ENCODE results near the gene IDNK.

The IDNK gene

DNA sequence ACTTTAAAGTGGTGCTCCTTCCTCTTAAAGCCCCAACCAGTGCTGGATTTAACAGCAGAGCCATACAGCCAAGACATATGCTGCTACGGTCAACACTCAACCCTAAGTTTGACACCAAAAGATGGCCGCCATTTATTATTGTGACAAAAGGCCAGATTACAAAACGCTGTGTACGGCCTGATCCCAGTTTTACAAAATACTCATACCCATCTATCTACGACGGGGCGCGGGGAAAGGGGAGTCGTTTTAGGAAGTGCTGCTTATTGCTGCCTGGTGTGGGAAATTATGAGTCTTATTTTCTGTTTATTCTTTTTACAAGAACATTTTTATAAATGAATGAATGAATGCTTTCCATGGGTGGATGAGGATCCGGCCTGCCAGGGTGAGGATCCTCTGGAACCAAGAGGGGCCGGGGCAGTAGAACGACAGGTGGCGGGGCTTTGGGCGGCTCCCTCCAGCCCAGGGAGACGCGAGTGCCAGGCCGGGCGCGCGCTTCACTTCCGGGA is 457 bp upstream of the IDNK start:
- TF ChIP-seq ZFX (IDR thresholded peaks at IDR 0.05), result no peak
- TF ChIP-seq, protein P1, sequence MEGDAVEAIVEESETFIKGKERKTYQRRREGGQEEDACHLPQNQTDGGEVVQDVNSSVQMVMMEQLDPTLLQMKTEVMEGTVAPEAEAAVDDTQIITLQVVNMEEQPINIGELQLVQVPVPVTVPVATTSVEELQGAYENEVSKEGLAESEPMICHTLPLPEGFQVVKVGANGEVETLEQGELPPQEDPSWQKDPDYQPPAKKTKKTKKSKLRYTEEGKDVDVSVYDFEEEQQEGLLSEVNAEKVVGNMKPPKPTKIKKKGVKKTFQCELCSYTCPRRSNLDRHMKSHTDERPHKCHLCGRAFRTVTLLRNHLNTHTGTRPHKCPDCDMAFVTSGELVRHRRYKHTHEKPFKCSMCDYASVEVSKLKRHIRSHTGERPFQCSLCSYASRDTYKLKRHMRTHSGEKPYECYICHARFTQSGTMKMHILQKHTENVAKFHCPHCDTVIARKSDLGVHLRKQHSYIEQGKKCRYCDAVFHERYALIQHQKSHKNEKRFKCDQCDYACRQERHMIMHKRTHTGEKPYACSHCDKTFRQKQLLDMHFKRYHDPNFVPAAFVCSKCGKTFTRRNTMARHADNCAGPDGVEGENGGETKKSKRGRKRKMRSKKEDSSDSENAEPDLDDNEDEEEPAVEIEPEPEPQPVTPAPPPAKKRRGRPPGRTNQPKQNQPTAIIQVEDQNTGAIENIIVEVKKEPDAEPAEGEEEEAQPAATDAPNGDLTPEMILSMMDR (conservative IDR thresholded peaks at IDR 0.05), result no peak
- peak overlapping the region; percentile 82 for H3K27ac ChIP-seq

DNA sequence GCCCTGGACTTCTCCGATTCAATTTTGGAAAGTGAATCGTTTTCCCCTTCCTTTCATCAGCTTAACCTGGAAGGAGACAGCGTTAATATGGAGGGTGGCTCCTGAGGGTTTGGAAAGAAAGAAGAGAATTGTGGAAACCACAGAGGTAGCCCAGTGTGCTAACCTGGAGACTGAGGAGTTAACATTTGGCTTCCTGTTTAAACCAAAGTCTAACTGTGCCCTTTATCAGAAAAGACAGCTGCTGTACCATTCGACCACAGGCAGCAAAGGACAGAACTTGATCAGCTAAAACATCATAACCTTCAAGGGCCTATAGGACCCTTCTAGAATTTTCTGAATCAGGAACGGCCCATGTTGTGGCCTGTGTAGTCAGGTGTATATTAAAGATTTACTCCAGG is 735 bp downstream of the IDNK start:
- H3K27ac ChIP-seq, result peak overlapping the region; percentile 82
- TF ChIP-seq ZFX (IDR thresholded peaks at IDR 0.05), result no peak
- TF ChIP-seq, protein P1 (conservative IDR thresholded peaks at IDR 0.05), result no peak

DNA sequence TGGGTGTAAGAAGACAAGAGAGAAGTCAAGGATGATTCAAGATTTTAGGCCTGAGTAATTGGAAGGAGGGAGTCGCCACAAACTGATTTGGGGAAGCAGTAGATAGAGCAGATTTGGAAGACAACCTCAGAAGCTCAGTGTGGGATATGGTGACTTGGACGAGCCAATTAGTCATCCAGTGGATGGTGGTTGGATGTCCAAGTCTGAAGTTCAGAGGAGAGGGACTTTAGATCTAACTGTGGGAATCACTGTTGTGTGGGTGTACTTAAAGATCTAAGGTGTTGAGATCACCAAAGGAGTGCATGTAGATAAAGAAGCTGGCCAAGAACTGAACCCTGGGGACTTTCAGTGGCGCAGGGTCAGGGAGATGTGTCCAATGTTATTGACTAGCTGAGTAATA is 2.2 kb downstream of the IDNK start:
- H3K27ac ChIP-seq, result no peak overlapping the region
- TF ChIP-seq, protein P1 (conservative IDR thresholded peaks at IDR 0.05), result no peak
- TF ChIP-seq ZFX (IDR thresholded peaks at IDR 0.05), result no peak

DNA sequence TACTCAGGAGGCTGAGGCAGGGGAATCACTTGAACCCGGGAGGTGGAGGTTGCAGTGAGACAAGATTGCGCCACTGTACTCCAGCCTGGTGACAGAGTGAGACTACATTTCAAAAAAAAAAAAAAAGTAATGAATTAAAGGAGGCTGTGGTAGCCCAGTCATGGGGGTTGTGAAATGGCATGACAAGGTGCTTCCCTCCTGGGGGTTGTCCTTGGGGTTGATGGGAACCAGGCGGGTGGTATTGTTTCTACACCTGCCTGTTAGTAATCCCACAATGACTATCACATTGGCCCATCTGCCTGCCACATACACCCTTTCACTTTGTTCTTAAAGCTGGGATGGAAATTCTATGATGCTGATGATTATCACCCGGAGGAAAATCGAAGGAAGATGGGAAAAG is 5.6 kb downstream of the IDNK start:
- no peak overlapping the region for H3K27ac ChIP-seq
- TF ChIP-seq, protein P1 (conservative IDR thresholded peaks at IDR 0.05), result no peak
- TF ChIP-seq ZFX (IDR thresholded peaks at IDR 0.05), result no peak

DNA sequence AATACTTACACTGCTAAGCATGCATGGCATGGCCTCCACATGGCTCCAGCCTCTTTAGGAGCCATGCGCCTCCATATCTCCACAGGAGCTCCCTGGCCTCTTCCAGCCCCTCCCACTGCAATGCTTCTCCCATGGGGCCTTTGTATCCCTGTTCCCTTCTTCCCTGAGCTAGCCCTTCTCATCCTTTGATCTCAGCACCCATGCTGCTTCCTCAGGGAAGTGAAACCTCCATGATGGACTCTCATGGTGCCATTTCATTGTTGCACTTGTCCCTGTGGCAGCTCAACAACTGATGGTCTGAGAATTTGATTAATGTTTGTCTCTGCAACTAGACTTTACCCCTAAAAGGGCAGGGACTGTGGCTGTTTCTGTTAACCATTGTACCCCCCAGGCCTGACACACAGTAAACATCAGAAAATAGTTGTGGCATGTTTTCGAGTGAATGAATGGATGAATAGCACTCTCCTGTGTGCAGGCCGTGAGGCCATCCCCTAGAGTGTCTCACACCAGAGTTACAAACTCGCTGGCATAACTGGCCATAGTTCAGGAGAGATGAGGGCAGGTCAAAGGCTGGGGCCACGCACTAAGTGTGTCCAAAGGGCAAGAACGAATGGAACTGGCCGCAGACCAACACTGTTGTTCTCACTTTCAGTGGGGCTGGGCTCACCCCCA is 6.6 kb downstream of the IDNK start:
- no peak for TF ChIP-seq ZFX (IDR thresholded peaks at IDR 0.05)
- TF ChIP-seq, protein P1 (conservative IDR thresholded peaks at IDR 0.05), result no peak
- H3K27ac ChIP-seq, result no peak overlapping the region

DNA sequence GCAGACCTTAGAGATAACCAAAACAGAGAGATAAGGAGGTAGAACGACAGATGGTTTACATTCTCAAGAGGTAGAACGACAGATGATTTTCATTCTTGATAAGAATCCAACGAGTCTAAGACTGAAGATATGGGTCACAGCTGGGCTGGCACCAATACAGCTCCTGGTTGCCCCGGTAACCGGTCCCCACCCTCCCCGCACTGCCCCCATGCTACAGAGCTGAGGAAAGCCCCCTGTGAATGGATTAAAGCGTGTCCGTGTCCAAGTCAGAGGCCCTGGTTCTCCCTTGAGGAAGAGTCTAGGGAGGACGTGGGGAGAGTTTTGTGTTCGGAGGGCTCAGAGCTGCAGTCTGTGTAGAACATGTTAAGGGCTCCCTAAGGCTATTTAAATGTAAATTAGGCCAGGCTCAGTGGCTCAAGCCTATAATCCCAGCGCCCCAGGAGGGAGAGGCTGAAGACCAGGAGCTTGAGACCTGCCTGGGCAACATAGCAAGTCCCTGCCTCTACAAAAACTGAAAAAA is 8.1 kb downstream of the IDNK start:
- no peak for TF ChIP-seq ZFX (IDR thresholded peaks at IDR 0.05)
- TF ChIP-seq, protein P1 (conservative IDR thresholded peaks at IDR 0.05), result no peak
- no peak overlapping the region for H3K27ac ChIP-seq

DNA sequence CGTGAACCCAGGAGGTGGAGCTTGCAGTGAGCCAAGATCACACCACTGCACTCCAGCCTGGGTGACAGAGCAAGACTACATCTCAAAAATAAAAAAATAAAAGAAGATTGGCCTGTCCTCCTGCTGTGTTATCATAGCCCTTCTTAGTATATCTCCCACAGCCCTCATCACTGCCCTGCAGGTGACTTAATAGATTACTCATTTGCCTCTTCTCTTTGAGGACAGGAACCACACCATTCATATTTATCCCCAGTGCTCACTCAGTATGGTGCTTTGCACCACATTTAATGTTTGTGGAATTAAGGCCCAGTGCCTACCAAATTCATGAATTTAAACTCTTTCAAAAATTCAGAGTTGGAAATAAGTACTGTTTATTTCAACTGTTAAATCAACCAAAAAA is 10.3 kb downstream of the IDNK start:
- TF ChIP-seq, protein P1 (conservative IDR thresholded peaks at IDR 0.05), result no peak
- no peak for TF ChIP-seq ZFX (IDR thresholded peaks at IDR 0.05)
- H3K27ac ChIP-seq, result no peak overlapping the region
